Activated naive CD4-positive, alpha-beta T cell treated with anti-CD3 and anti-CD28 coated beads, Interleukin-2, amount 10 ng/mL, durations not matched to agents 7 days and 5 days (primary cell): ENCODE data around the gene JOSD2.
A peak's percentile ranks its signal among the peaks of the same experiment; 100 is the strongest.

Source experiments
- CTCF ChIA-PET: fragments of 350-600 bp; sonication (Branson Sonifier 250); formaldehyde crosslinking; loops from one replicate; lab custom pipeline; 2021; ENCODE audit warnings: antibody characterized with exemption; lab: Charles Lee
- DNase-seq: peaks from one replicate; pipeline ENCODE4 v3.0.0-alpha.2; 2020
- H3K27ac Mint-ChIP-seq: one replicate; pipeline ENCODE4 v1.8.0; 2021; ENCODE audit warnings: mild to moderate bottlenecking, moderate library complexity, mixed read lengths
- H3K27me3 Mint-ChIP-seq: one replicate; pipeline ENCODE4 v1.8.0; 2021; ENCODE audit warnings: mild to moderate bottlenecking, mixed read lengths
- H3K36me3 Mint-ChIP-seq: one replicate; pipeline ENCODE4 v1.8.0; 2021; ENCODE audit warnings: mixed read lengths
- H3K4me1 Mint-ChIP-seq: one replicate; pipeline ENCODE4 v1.8.0; 2021; ENCODE audit warnings: mixed read lengths
- H3K4me3 Mint-ChIP-seq: one replicate; pipeline ENCODE4 v1.8.0; 2021; ENCODE audit warnings: mild to moderate bottlenecking, moderate library complexity, mixed read lengths
- H3K9me3 Mint-ChIP-seq: one replicate; pipeline ENCODE4 v1.8.0; 2021; ENCODE audit warnings: mixed read lengths

JOSD2 gene

GRCh38 chr19:50551034-50551714 is 40.2 kb upstream of the JOSD2 start:
- Mint-ChIP-seq H3K4me3 (no peak overlapping the region), H3K36me3 (no peaks in the 10 kb centered on the region), H3K9me3 (no peaks in the 10 kb centered on the region), H3K4me1 (peaks cover 6% of the 10 kb centered on the region), H3K27ac (no peak overlapping the region), H3K27me3 (peaks cover 74% of the 10 kb centered on the region)
- CTCF ChIA-PET, result interaction anchor here (2.1 kb wide), 1 partner anchor 14 kb away, joined by 7 read pairs; no protein-coding TSS in a partner anchor
- no peak for DNase-seq

DNA sequence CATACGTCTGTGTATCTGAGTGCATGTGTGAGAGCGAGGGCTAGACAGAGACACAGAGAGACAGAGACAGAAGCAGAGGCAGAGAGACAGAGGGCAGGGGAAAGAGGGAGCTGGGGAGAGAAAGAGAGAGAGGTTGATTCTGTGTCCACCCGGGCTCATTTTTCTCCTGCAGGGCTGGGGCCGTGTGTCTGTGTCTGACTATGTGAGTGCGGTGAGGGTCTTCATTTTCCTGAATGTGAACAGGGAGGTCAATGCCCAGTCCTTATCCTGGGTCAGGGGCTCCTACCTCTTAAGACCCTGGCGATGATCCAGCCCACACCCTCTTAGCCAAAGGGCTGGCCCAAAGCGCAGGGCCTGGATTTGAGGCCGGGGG is 39.6 kb upstream of the JOSD2 start:
- peaks cover 3% of the 10 kb centered on the region for H3K4me1 Mint-ChIP-seq
- CTCF ChIA-PET, result interaction anchor here (0.6 to 2.1 kb wide), 2 partner anchors 13 to 397 kb away, joined by 3 to 7 read pairs; no protein-coding TSS in a partner anchor
- peaks cover 68% of the 10 kb centered on the region for H3K27me3 Mint-ChIP-seq
- DNase-seq, result no peak
- H3K36me3 Mint-ChIP-seq, result no peaks in the 10 kb centered on the region
- H3K4me3 Mint-ChIP-seq, result no peak overlapping the region
- no peak overlapping the region for H3K27ac Mint-ChIP-seq
- H3K9me3 Mint-ChIP-seq, result no peaks in the 10 kb centered on the region

- H3K27ac Mint-ChIP-seq, result no peak overlapping the region
- CTCF ChIA-PET, result interaction anchor here (0.6 to 2.1 kb wide), 2 partner anchors 13 to 397 kb away, joined by 3 to 7 read pairs; no protein-coding TSS in a partner anchor
- H3K27me3 Mint-ChIP-seq, result peaks cover 63% of the 10 kb centered on the region
- DNase-seq, result no peak
- H3K4me3 Mint-ChIP-seq, result no peak overlapping the region
- H3K36me3 Mint-ChIP-seq, result no peaks in the 10 kb centered on the region
- no peaks in the 10 kb centered on the region for H3K9me3 Mint-ChIP-seq
- no peaks in the 10 kb centered on the region for H3K4me1 Mint-ChIP-seq
These were observed 39.1 kb upstream of the JOSD2 start for GRCh38 chr19:50549927-50550593.

DNA sequence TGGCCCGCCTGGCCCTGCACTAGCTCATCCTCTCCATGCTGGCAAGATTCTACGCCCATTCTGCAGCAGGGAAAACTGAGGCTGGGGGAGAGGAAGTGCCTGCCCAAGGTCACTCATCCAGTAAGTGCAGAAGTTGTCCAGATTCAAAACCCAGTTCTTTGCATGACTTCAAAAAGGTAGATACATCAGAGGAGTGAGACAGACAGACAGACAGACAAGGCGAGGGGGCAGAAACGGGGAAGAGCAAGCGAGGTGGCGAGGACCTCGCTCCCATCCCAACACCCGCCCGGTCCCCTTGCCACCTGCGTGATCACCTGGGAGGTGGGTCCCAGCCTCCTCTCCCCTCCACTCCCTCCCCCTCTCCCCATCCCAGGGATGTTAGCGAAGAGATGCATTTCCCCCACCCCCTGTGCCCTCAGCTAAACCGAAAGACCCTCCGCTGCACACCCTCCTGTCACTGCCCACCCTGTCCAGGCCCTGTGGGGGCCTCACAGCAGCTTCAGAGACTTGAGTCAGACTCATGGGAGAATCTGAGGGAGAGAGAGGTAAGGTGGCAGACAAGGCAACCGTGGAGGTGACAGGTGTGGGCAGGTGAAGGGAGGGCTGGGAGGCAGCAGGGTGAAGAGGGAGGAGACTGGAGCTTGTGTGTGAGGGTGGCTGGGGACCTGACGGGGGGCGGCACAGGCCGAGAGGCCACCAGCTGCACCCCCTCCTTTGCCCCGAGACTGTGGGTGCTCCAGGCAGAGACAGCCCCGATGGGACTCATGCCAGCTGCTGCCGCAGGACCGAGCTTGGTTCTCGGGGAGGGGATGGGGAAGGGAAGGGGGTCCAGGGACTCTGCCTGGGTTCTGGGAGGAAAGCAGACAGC is 38.3 kb upstream of the JOSD2 start:
- no peak overlapping the region for H3K4me3 Mint-ChIP-seq
- no peak overlapping the region for H3K27ac Mint-ChIP-seq
- no peaks in the 10 kb centered on the region for H3K9me3 Mint-ChIP-seq
- CTCF ChIA-PET, result interaction anchor here (2.1 kb wide), 1 partner anchor 12 kb away, joined by 7 read pairs; no protein-coding TSS in a partner anchor
- no peaks in the 10 kb centered on the region for H3K4me1 Mint-ChIP-seq
- peaks cover 55% of the 10 kb centered on the region for H3K27me3 Mint-ChIP-seq
- no peaks in the 10 kb centered on the region for H3K36me3 Mint-ChIP-seq
- no peak for DNase-seq

DNA sequence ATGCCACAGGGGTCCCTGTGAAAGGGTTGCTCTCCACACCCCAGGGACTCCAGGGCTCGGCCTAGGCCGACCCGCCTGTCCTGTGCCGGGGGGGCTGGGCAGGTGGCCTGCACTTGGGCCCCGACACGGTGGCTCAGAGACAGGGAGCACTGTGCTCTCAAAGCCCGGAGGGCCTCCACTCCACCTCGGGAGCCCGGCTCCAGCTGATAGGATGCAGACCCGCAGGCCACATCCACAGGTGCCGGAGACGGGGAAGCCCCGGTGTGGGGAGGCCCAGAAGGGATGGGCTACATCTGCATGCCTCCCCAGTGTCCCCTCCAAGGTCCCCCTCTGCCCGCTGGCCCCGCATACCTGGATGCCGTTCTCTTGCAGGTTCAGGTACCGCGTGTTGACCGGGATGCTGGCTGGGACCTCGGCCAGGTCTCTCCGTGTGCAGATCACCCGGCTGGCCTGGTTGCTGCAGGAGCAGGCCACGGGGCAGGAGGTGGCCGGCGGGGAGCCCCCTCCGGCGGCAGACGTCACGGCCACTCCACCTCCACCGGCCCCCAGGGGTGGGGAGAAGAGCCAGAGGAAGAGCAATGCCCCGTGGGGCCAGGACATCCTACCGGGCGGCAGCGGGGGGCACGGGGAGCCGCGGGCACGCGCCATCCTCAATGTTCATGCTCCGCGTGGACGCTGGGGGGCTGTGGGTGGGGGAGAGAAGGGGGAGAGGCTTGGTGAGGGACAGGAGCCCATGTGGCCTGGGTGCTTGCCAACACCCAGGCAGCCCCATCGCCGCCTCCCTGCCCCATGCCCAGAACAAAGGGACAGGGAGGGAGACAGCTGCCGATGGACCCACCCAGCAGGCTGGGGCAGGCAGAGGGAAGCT is 37.4 kb upstream of the JOSD2 start:
- Mint-ChIP-seq H3K36me3 (no peaks in the 10 kb centered on the region), H3K27me3 (peaks cover 46% of the 10 kb centered on the region), H3K9me3 (no peaks in the 10 kb centered on the region), H3K4me1 (no peaks in the 10 kb centered on the region), H3K27ac (no peak overlapping the region), H3K4me3 (no peak overlapping the region)
- CTCF ChIA-PET, result interaction anchor here (1.0 kb wide), 1 partner anchor 8 kb away, joined by 4 read pairs; no protein-coding TSS in a partner anchor
- DNase-seq, result no peak

GRCh38 chr19:50547385-50548190 is 36.6 kb upstream of the JOSD2 start:
- Mint-ChIP-seq H3K27me3 (peaks cover 38% of the 10 kb centered on the region), H3K27ac (no peak overlapping the region), H3K36me3 (no peaks in the 10 kb centered on the region), H3K4me3 (no peak overlapping the region), H3K9me3 (no peaks in the 10 kb centered on the region), H3K4me1 (no peaks in the 10 kb centered on the region)
- CTCF ChIA-PET, result interaction anchor here (0.9 to 1.0 kb wide), 2 partner anchors 9 to 10 kb away, joined by 4 to 5 read pairs; no protein-coding TSS in a partner anchor
- DNase-seq, result no peak

DNA sequence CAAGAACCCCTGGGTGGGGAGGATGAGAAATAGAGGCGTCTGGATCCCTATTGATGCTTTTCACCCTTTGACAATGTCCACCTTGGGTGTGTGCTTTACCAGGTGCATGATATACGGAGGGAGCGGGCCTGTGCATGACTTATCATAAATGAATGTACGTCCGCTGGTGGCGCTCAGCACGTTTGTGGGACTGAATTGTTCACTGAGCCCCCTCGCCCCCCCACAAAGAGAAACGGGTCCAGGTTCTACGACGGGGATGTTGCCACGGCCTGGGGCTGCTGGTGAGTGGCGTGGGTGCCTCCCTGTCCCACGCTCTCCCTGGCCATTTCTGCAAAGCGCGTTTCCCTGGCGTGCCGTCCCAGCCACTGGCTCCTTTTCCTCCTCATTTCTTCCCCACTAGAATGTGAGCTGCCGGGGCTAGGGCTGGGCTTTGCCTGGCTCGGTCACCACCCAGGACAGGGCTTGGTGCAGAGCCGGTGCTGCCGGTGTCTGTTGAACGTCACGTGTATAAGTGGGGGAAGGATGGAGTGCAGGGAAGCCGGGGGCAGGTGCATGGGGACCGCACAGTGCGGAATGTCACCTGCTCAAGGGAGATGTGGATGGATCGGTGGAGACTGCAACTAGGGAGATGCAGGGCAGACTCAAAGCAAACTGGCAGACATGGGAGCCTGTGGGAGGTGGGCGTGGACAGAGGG is 35.7 kb upstream of the JOSD2 start:
- no peak overlapping the region for H3K27ac Mint-ChIP-seq
- no peaks in the 10 kb centered on the region for H3K36me3 Mint-ChIP-seq
- H3K9me3 Mint-ChIP-seq, result no peaks in the 10 kb centered on the region
- no peak overlapping the region for H3K4me3 Mint-ChIP-seq
- DNase-seq, result no peak
- no peaks in the 10 kb centered on the region for H3K4me1 Mint-ChIP-seq
- peaks cover 29% of the 10 kb centered on the region for H3K27me3 Mint-ChIP-seq
- CTCF ChIA-PET, result interaction anchor here (0.9 kb wide), 1 partner anchor 11 kb away, joined by 5 read pairs; no protein-coding TSS in a partner anchor

DNA sequence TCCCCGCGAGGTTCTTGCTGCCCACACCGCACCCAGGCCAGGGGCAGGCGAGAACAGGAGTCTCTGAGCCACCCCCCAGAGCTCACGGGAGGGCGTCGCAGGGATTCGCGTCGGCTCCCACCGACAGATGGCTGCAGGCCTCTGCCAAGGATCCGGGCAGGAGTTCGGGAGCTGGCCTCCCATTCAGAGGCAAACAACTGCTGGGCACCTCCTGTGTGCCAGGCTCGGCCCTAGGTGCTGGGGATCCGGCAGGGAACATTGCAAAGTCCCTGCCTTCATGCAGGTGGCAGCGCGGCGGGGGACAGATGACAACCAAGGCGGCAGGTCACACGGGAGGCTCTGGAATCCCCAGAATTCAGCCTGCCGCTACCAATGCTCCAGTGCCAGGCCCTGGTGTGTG is 32.0 kb upstream of the JOSD2 start:
- no peak for DNase-seq
- H3K27ac Mint-ChIP-seq, result no peak overlapping the region
- H3K27me3 Mint-ChIP-seq, result peaks cover 2% of the 10 kb centered on the region
- H3K4me1 Mint-ChIP-seq, result no peaks in the 10 kb centered on the region
- no peaks in the 10 kb centered on the region for H3K36me3 Mint-ChIP-seq
- CTCF ChIA-PET, result interaction anchor here (2.2 to 2.4 kb wide), 2 partner anchors 12 to 14 kb away, joined by 4 to 6 read pairs; no protein-coding TSS in a partner anchor
- no peaks in the 10 kb centered on the region for H3K9me3 Mint-ChIP-seq
- no peak overlapping the region for H3K4me3 Mint-ChIP-seq

DNA sequence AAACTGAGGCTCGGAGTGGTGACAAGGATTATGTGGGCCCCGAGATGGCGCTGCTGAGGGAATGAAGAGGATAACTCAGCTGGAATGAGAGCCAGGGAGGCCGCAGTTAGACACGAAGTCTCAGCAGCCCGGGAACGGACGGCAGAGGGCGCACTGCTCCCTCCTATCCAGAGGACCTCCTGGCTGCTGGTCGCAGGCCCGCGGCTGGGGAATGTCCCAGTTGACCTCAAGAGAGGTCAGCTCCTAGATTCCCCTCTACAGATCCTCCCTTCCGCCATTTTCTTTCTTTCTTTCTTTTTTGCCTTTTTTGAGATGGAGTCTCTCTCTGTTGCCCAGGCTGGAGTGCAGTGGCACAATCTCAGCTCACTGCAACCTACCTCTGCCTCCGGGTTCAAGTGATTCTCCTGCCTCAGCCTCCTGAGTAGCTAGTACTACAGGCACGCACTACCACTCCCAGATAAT is 26.8 kb upstream of the JOSD2 start:
- Mint-ChIP-seq H3K4me3 (no peak overlapping the region), H3K27me3 (peaks cover 28% of the 10 kb centered on the region), H3K4me1 (peaks cover 2% of the 10 kb centered on the region), H3K9me3 (peaks cover 4% of the 10 kb centered on the region), H3K27ac (no peak overlapping the region), H3K36me3 (no peaks in the 10 kb centered on the region)
- CTCF ChIA-PET, result interaction anchor here (0.7 to 5.3 kb wide), 10 partner anchors 9 to 384 kb away, joined by 3 to 36 read pairs (median 8); no protein-coding TSS in a partner anchor
- peak; percentile 76 for DNase-seq

GRCh38 chr19:50537306-50537685 is 26.3 kb upstream of the JOSD2 start:
- no peak overlapping the region for H3K4me3 Mint-ChIP-seq
- H3K36me3 Mint-ChIP-seq, result no peaks in the 10 kb centered on the region
- CTCF ChIA-PET, result interaction anchor here (1.1 to 5.3 kb wide), 8 partner anchors 9 to 385 kb away, joined by 3 to 36 read pairs (median 10); no protein-coding TSS in a partner anchor
- no peak for DNase-seq
- H3K4me1 Mint-ChIP-seq, result peaks cover 2% of the 10 kb centered on the region
- H3K27me3 Mint-ChIP-seq, result peaks cover 32% of the 10 kb centered on the region
- peaks cover 4% of the 10 kb centered on the region for H3K9me3 Mint-ChIP-seq
- H3K27ac Mint-ChIP-seq, result no peak overlapping the region

DNA sequence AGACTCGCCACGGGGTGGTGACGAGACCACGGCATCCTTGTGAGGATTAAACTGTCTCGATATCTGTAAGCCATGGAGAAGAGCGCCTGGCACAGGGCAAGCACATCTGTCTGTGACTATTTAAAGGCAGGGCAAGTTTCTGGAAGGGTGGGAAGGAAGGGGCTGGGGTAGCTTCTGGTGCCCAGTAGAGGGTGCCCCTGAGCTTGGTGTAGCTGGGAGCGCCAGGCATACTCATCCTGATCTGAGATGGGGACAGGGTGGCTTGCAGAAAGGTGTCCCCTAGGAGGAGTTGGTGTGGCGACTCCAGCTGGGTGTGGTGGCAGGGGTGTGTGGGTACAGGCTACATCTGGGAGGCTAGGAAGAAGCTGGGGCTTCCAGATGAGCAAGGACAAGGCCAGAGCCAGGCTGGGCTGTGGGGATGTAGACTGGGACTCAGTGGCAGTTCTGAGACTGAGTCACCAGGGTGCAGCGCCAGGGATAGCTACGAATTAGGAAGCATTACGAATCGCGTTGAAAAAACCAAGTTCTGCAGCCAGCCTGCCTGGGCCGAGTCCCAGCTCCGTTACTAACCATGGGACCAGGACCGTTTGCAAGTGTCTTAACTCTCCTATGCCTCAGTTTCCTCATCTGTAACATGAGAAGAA is 25.8 kb upstream of the JOSD2 start:
- CTCF ChIA-PET, result interaction anchor here (1.0 to 5.3 kb wide), 9 partner anchors 8 to 385 kb away, joined by 3 to 36 read pairs (median 10); no protein-coding TSS in a partner anchor
- no peak overlapping the region for H3K4me3 Mint-ChIP-seq
- no peaks in the 10 kb centered on the region for H3K36me3 Mint-ChIP-seq
- peaks cover 2% of the 10 kb centered on the region for H3K4me1 Mint-ChIP-seq
- H3K27ac Mint-ChIP-seq, result no peak overlapping the region
- peaks cover 35% of the 10 kb centered on the region for H3K27me3 Mint-ChIP-seq
- no peak for DNase-seq
- H3K9me3 Mint-ChIP-seq, result peaks cover 4% of the 10 kb centered on the region
